ENCODE results near the gene KRTAP5-6. TPM values are rescaled to one million over a fixed set of nuclear protein-coding genes. Genes with fewer than 3 reads are reported as not detected.

The KRTAP5-6 gene
- total RNA-seq, 2 donors from 2014 or later: not detected

- intact Hi-C loops (cut with DNase I): no loop called here
- Histone ChIP-seq H3K4me3 (no peak overlapping the region), H3K27ac (no peak overlapping the region), H3K27me3 (replicated peaks; ENCODE audit: insufficient read depth) (peaks cover 8% of the 10 kb centered on the region), H3K4me1 (replicated peaks) (no peaks in the 10 kb centered on the region), H3K9me3 (no peaks in the 10 kb centered on the region), H3K36me3 (no peaks in the 10 kb centered on the region)
- no peak for DNase-seq (ENCODE audit: low spot score)
- WGBS: 91% methylated on average over 10 of the region's 10 CpGs
- TF ChIP-seq POLR2AphosphoS5 (IDR thresholded peaks at IDR 0.05) (no peak), CTCF (IDR thresholded peaks at IDR 0.05) (no peak), POLR2A (IDR thresholded peaks at IDR 0.05) (no peak)
Measured at GRCh38 chr11:1738380-1738779, 41.4 kb downstream of the KRTAP5-6 start.

- peaks cover 4% of the 10 kb centered on the region for H3K27me3 ChIP-seq (replicated peaks; ENCODE audit: insufficient read depth)
- WGBS: 73% methylated on average over 8 of the region's 8 CpGs
- no peak overlapping the region for H3K27ac ChIP-seq
- DNase-seq (ENCODE audit: low spot score): no peak
- no peaks in the 10 kb centered on the region for H3K4me1 ChIP-seq (replicated peaks)
- no peaks in the 10 kb centered on the region for H3K36me3 ChIP-seq
- TF ChIP-seq CTCF (IDR thresholded peaks at IDR 0.05): no peak
- no peak for TF ChIP-seq POLR2AphosphoS5 (IDR thresholded peaks at IDR 0.05)
- no peak for TF ChIP-seq POLR2A (IDR thresholded peaks at IDR 0.05)
- intact Hi-C loops (cut with DNase I): no loop called here
- H3K9me3 ChIP-seq: no peaks in the 10 kb centered on the region
- H3K4me3 ChIP-seq: no peak overlapping the region
Measured at GRCh38 chr11:1739576-1739975, 42.6 kb downstream of the KRTAP5-6 start.

- 81% methylated on average over 8 of the region's 8 CpGs for WGBS
- Histone ChIP-seq H3K36me3 (no peaks in the 10 kb centered on the region), H3K27ac (no peak overlapping the region), H3K27me3 (replicated peaks; ENCODE audit: insufficient read depth) (no peaks in the 10 kb centered on the region), H3K4me3 (no peak overlapping the region), H3K4me1 (replicated peaks) (no peaks in the 10 kb centered on the region), H3K9me3 (no peaks in the 10 kb centered on the region)
- intact Hi-C loops (cut with DNase I): no loop called here
- TF ChIP-seq POLR2AphosphoS5 (IDR thresholded peaks at IDR 0.05) (no peak), CTCF (IDR thresholded peaks at IDR 0.05) (no peak), POLR2A (IDR thresholded peaks at IDR 0.05) (no peak)
- DNase-seq (ENCODE audit: low spot score): no peak
Measured at GRCh38 chr11:1740786-1741530, 44.0 kb downstream of the KRTAP5-6 start.

- 77% methylated on average over 4 of the region's 4 CpGs for WGBS
- no peak for DNase-seq (ENCODE audit: low spot score)
- Histone ChIP-seq H3K9me3 (no peaks in the 10 kb centered on the region), H3K4me3 (no peak overlapping the region), H3K27ac (no peak overlapping the region), H3K4me1 (replicated peaks) (no peaks in the 10 kb centered on the region), H3K36me3 (no peaks in the 10 kb centered on the region), H3K27me3 (replicated peaks; ENCODE audit: insufficient read depth) (no peaks in the 10 kb centered on the region)
- intact Hi-C loops (cut with DNase I): no loop called here
- TF ChIP-seq POLR2AphosphoS5 (IDR thresholded peaks at IDR 0.05): no peak
- no peak for TF ChIP-seq POLR2A (IDR thresholded peaks at IDR 0.05)
- no peak for TF ChIP-seq CTCF (IDR thresholded peaks at IDR 0.05)
Measured at GRCh38 chr11:1741741-1742140, 44.7 kb downstream of the KRTAP5-6 start.

- DNase-seq (ENCODE audit: low spot score): no peak
- Histone ChIP-seq H3K4me1 (replicated peaks) (no peaks in the 10 kb centered on the region), H3K9me3 (no peaks in the 10 kb centered on the region), H3K36me3 (no peaks in the 10 kb centered on the region), H3K27me3 (replicated peaks; ENCODE audit: insufficient read depth) (no peaks in the 10 kb centered on the region), H3K4me3 (no peak overlapping the region), H3K27ac (no peak overlapping the region)
- 67% methylated on average over 4 of the region's 4 CpGs for WGBS
- no peak for TF ChIP-seq POLR2AphosphoS5 (IDR thresholded peaks at IDR 0.05)
- no peak for TF ChIP-seq POLR2A (IDR thresholded peaks at IDR 0.05)
- TF ChIP-seq CTCF (IDR thresholded peaks at IDR 0.05): no peak
- intact Hi-C loops (cut with DNase I): no loop called here
Measured at GRCh38 chr11:1742371-1742770, 45.4 kb downstream of the KRTAP5-6 start.

All from prostate gland (tissue), 2 donors.